Measurements from ENCODE around the gene PRM1. TPM values are rescaled to one million over a fixed set of nuclear protein-coding genes. Genes with fewer than 3 reads are reported as not detected.

The PRM1 gene
- total RNA-seq, 2 donors from 2014 or later = not detected

DNA sequence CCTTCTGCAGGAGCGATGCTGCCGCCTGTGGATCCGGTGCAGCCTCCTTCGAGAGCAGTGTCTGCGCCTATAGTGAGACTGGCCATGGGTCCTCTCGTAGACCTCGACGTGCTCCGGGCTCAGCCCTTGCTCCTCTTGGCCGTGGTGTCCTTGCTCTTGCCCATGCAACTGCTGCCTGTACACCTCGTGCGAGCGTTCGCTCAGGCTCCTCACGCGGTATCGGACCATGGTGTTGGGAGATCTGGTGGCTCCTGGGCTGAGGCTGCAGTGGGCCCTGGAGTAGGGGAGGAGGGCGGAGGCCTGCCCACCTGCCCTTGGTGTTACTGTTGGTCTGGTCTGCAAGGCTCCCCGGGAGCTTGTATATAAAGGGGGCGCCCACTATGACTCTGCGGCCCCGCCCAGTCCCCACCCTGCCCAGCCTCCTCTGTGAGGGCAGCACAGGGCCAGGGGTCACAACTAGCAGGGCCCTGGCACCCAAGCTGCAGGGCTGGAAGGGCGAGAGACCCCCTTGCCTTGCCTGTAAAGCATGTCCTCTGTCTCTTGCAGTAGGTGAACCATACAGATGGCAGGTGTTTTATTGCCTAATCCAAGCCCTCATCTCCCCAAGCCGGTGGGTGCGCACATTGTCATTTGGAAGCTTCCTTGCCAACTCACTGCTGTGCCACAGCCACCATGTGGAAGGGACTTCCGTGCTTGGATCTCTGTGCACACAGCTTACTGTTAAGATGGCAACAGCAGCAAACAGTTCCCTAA lies 4.8 kb downstream of the PRM1 start, which contains the start of gene PRM2:
Gene PRM2, minus strand, starts transcription at position 338 of the 753 bp plus-strand sequence. Its CDS starts 110 bp downstream, at position 228.
- TF ChIP-seq, protein P1, sequence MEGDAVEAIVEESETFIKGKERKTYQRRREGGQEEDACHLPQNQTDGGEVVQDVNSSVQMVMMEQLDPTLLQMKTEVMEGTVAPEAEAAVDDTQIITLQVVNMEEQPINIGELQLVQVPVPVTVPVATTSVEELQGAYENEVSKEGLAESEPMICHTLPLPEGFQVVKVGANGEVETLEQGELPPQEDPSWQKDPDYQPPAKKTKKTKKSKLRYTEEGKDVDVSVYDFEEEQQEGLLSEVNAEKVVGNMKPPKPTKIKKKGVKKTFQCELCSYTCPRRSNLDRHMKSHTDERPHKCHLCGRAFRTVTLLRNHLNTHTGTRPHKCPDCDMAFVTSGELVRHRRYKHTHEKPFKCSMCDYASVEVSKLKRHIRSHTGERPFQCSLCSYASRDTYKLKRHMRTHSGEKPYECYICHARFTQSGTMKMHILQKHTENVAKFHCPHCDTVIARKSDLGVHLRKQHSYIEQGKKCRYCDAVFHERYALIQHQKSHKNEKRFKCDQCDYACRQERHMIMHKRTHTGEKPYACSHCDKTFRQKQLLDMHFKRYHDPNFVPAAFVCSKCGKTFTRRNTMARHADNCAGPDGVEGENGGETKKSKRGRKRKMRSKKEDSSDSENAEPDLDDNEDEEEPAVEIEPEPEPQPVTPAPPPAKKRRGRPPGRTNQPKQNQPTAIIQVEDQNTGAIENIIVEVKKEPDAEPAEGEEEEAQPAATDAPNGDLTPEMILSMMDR (conservative IDR thresholded peaks at IDR 0.05) = no peak
- Histone ChIP-seq H3K4me3 (ENCODE audit: low read length) (no peak within 1 kb of the TSS), H3K9ac (ENCODE audit: extremely low read depth, low read length, poor library complexity, severe bottlenecking) (no peak within 1 kb of the TSS), H3K36me3 (ENCODE audit: control insufficient read depth, insufficient read depth, low read length) (no peaks in the 10 kb centered on the region), H3K27me3 (ENCODE audit: control insufficient read depth, insufficient read depth, low read length, poor library complexity, severe bottlenecking) (no peaks in the 10 kb centered on the region), H3K27ac (ENCODE audit: low read depth, low read length) (no peak within 1 kb of the TSS), H3K4me1 (ENCODE audit: control insufficient read depth, insufficient read depth, low read length) (no peaks in the 10 kb centered on the region), H3K9me3 (ENCODE audit: control insufficient read depth, low read length) (no peaks in the 10 kb centered on the region)
- peaks cover 2% of the 10 kb centered on the region for H3K27me3 Mint-ChIP-seq (ENCODE audit: insufficient read depth)
- peaks cover 5% of the 10 kb centered on the region for H3K4me1 Mint-ChIP-seq
- 93 to 94% methylated on average over 14 to 26 of the region's 26 CpGs for WGBS, 2 experiments (ENCODE audit: insufficient coverage in 1 of 2, insufficient read length in 1 of 2)
- no peaks in the 10 kb centered on the region for H3K36me3 Mint-ChIP-seq (ENCODE audit: low read depth)
- no peaks in the 10 kb centered on the region for H3K9me3 Mint-ChIP-seq
- no peak for DNase-seq
- H3K4me3 Mint-ChIP-seq = no peak within 1 kb of the TSS
- H3K27ac Mint-ChIP-seq = no peak within 1 kb of the TSS

- TF ChIP-seq, protein P1 (conservative IDR thresholded peaks at IDR 0.05) = no peak
- Histone ChIP-seq H3K9ac (ENCODE audit: extremely low read depth, low read length, poor library complexity, severe bottlenecking) (no peak overlapping the region), H3K27ac (ENCODE audit: low read depth, low read length) (no peak overlapping the region), H3K27me3 (ENCODE audit: control insufficient read depth, insufficient read depth, low read length, poor library complexity, severe bottlenecking) (no peaks in the 10 kb centered on the region), H3K36me3 (ENCODE audit: control insufficient read depth, insufficient read depth, low read length) (no peaks in the 10 kb centered on the region), H3K4me3 (ENCODE audit: low read length) (no peak overlapping the region), H3K9me3 (ENCODE audit: control insufficient read depth, low read length) (no peaks in the 10 kb centered on the region), H3K4me1 (ENCODE audit: control insufficient read depth, insufficient read depth, low read length) (no peaks in the 10 kb centered on the region)
- Mint-ChIP-seq H3K4me1 (no peaks in the 10 kb centered on the region), H3K27ac (no peak overlapping the region), H3K27me3 (ENCODE audit: insufficient read depth) (peaks cover 2% of the 10 kb centered on the region), H3K4me3 (no peak overlapping the region), H3K9me3 (no peaks in the 10 kb centered on the region), H3K36me3 (ENCODE audit: low read depth) (no peaks in the 10 kb centered on the region)
- 94 to 100% methylated on average over 4 to 7 of the region's 7 CpGs for WGBS, 2 experiments (ENCODE audit: insufficient coverage in 1 of 2, insufficient read length in 1 of 2)
- DNase-seq = no peak
These were observed 6.2 kb downstream of the PRM1 start for GRCh38 chr16:11274964-11275363.

GRCh38 chr16:11273721-11274324 lies 7.3 kb downstream of the PRM1 start:
- no peaks in the 10 kb centered on the region for H3K36me3 Mint-ChIP-seq (ENCODE audit: low read depth)
- TF ChIP-seq, protein P1 (conservative IDR thresholded peaks at IDR 0.05) = no peak
- H3K27me3 ChIP-seq (ENCODE audit: control insufficient read depth, insufficient read depth, low read length, poor library complexity, severe bottlenecking) = no peaks in the 10 kb centered on the region
- no peak for DNase-seq
- no peaks in the 10 kb centered on the region for H3K9me3 Mint-ChIP-seq
- no peak overlapping the region for H3K4me3 ChIP-seq (ENCODE audit: low read length)
- peaks cover 2% of the 10 kb centered on the region for H3K27me3 Mint-ChIP-seq (ENCODE audit: insufficient read depth)
- H3K4me1 ChIP-seq (ENCODE audit: control insufficient read depth, insufficient read depth, low read length) = no peaks in the 10 kb centered on the region
- H3K9ac ChIP-seq (ENCODE audit: extremely low read depth, low read length, poor library complexity, severe bottlenecking) = no peak overlapping the region
- H3K27ac Mint-ChIP-seq = no peak overlapping the region
- peak overlapping the region; percentile 93 for H3K27ac ChIP-seq (ENCODE audit: low read depth, low read length)
- no peaks in the 10 kb centered on the region for H3K4me1 Mint-ChIP-seq
- no peak overlapping the region for H3K4me3 Mint-ChIP-seq
- WGBS, 2 experiments (ENCODE audit: insufficient coverage in 1 of 2, insufficient read length in 1 of 2) = 59 to 86% methylated on average over 2 to 3 of the region's 3 CpGs
- H3K36me3 ChIP-seq (ENCODE audit: control insufficient read depth, insufficient read depth, low read length) = no peaks in the 10 kb centered on the region
- H3K9me3 ChIP-seq (ENCODE audit: control insufficient read depth, low read length) = no peaks in the 10 kb centered on the region
